IMR-90 (cell line): ENCODE results near the gene NRP1. TPM values are rescaled to one million over a fixed set of nuclear protein-coding genes. Genes with fewer than 3 reads are reported as not detected.

ENCODE experiments used
- ATAC-seq: fragments of 200-7000 bp; cut with Tn5 transposase; 2 replicates; pipeline ENCODE4 v1.9.1; 2020; ENCODE audit warnings: low read depth, mild to moderate bottlenecking, moderate library complexity
- BruUV-seq: library from RNA; stranded (reverse); fragments of 400-500 nt; replicated peaks from 2 replicates; lab custom pipeline; 2021; lab: Mats Ljungman, UMichigan
- CTCF ChIA-PET: fragments of 300-600 bp; formaldehyde crosslinking; extraction: SDS; loops from one replicate; lab custom pipeline; 2021; ENCODE audit warnings: antibody characterized with exemption; lab: Yijun Ruan, JAX
- POLR2A ChIA-PET: fragments of 300-600 bp; sonication (Branson Sonifier 250); formaldehyde crosslinking; loops from one replicate; lab custom pipeline; 2022; ENCODE audit warnings: antibody characterized with exemption; ENCODE audit not compliant: unreplicated experiment; lab: Charles Lee
- DNase-seq: peaks from one replicate; pipeline ENCODE4 v3.0.0; 2013
- H2AFZ ChIP-seq: replicated peaks from 2 replicates; pipeline ENCODE3; 2013; ENCODE audit warnings: low read length, mild to moderate bottlenecking; ENCODE audit not compliant: poor library complexity
- H2AK5ac ChIP-seq: 2 replicates; pipeline ENCODE4 v1.6.1; 2013; ENCODE audit warnings: low read depth, low read length, inconsistent platforms
- H2AK9ac ChIP-seq: replicated peaks from 2 replicates; pipeline ENCODE3; 2013; ENCODE audit warnings: mild to moderate bottlenecking, low read depth, low read length, moderate library complexity; ENCODE audit not compliant: poor library complexity
- H2BK120ac ChIP-seq: 2 replicates; pipeline ENCODE4 v1.6.1; 2013; ENCODE audit warnings: low read depth, low read length, inconsistent platforms
- H2BK15ac ChIP-seq: 3 replicates; pipeline ENCODE4 v1.6.1; 2013; ENCODE audit warnings: low read depth, low read length, inconsistent platforms
- H2BK20ac ChIP-seq: 2 replicates; pipeline ENCODE4 v1.6.1; 2013; ENCODE audit warnings: low read depth, mild to moderate bottlenecking, inconsistent platforms, low read length, moderate library complexity
- H2BK5ac ChIP-seq: 2 replicates; pipeline ENCODE4 v1.6.1; 2013; ENCODE audit warnings: mild to moderate bottlenecking, low read depth, low read length, inconsistent platforms; ENCODE audit not compliant: poor library complexity, severe bottlenecking
- H3K14ac ChIP-seq: replicated peaks from 2 replicates; pipeline ENCODE4 v1.6.1; 2013; ENCODE audit warnings: low read depth, low read length, inconsistent platforms
- H3K18ac ChIP-seq: 2 replicates; pipeline ENCODE4 v1.6.1; 2013; ENCODE audit warnings: low read depth, low read length, control low read depth
- H3K23ac ChIP-seq: 2 replicates; pipeline ENCODE4 v1.6.1; 2013; ENCODE audit warnings: low read depth, low read length, inconsistent platforms
- H3K27ac ChIP-seq: 2 replicates; pipeline ENCODE4 v1.5.1; 2013; ENCODE audit warnings: mild to moderate bottlenecking, control low read depth, low read length; ENCODE audit not compliant: insufficient read depth
- H3K27me3 ChIP-seq: 2 replicates; pipeline ENCODE4 v1.6.1; 2013; ENCODE audit warnings: low read length; ENCODE audit not compliant: control insufficient read depth, insufficient read depth
- H3K36me3 ChIP-seq: 2 replicates; pipeline ENCODE4 v1.6.1; 2013; ENCODE audit warnings: low read length, mixed read lengths; ENCODE audit not compliant: control insufficient read depth, insufficient read depth
- H3K4ac ChIP-seq: 2 replicates; pipeline ENCODE4 v1.6.1; 2013; ENCODE audit warnings: low read depth, low read length, inconsistent platforms
- H3K4me1 ChIP-seq: 2 replicates; pipeline ENCODE4 v1.6.1; 2013; ENCODE audit warnings: low read length, mixed read lengths; ENCODE audit not compliant: control insufficient read depth, insufficient read depth
- H3K4me2 ChIP-seq: 2 replicates; pipeline ENCODE4 v1.6.1; 2013; ENCODE audit warnings: low read depth, mild to moderate bottlenecking, control low read depth, low read length, moderate library complexity
- H3K4me3 ChIP-seq: 2 replicates; pipeline ENCODE4 v1.5.1; 2013; ENCODE audit warnings: low read depth, mild to moderate bottlenecking, control low read depth, low read length, moderate library complexity; ENCODE audit not compliant: insufficient read depth
- H3K56ac ChIP-seq: 2 replicates; pipeline ENCODE4 v1.6.1; 2013; ENCODE audit warnings: low read length, inconsistent platforms; ENCODE audit not compliant: insufficient read depth; ENCODE audit errors: extremely low read depth
- H3K79me1 ChIP-seq, 2 experiments: 2 replicates each; pipeline ENCODE4 v1.6.1; 2013; ENCODE audit warnings: low read length in 2 of 2, inconsistent platforms in 1 of 2, low read depth in 1 of 2
- H3K9ac ChIP-seq: 2 replicates; pipeline ENCODE4 v1.6.1; 2013; ENCODE audit warnings: low read depth, low read length, control low read depth
- H3K9me1 ChIP-seq: 2 replicates; pipeline ENCODE4 v1.6.1; 2013; ENCODE audit warnings: low read length, inconsistent platforms; ENCODE audit not compliant: insufficient read depth
- H3K9me3 ChIP-seq: 2 replicates; pipeline ENCODE4 v1.6.1; 2013; ENCODE audit warnings: low read length; ENCODE audit not compliant: control insufficient read depth, insufficient read depth
- H4K20me1 ChIP-seq: 2 replicates; pipeline ENCODE4 v1.6.1; 2013; ENCODE audit warnings: low read length, inconsistent platforms; ENCODE audit not compliant: insufficient read depth
- H4K5ac ChIP-seq: 2 replicates; pipeline ENCODE4 v1.6.1; 2013; ENCODE audit warnings: mild to moderate bottlenecking, low read depth, low read length, control low read depth
- H4K8ac ChIP-seq, 2 experiments: 2 replicates each; pipeline ENCODE4 v1.6.1; 2013; ENCODE audit warnings: low read depth in 2 of 2, low read length in 2 of 2, control low read depth in 1 of 2, inconsistent platforms in 1 of 2
- H4K91ac ChIP-seq: 2 replicates; pipeline ENCODE4 v1.6.1; 2013; ENCODE audit warnings: low read depth, low read length, inconsistent platforms; ENCODE audit not compliant: insufficient read depth
- BHLHE40 ChIP-seq: fragments of 150-350 bp; IDR thresholded peaks from 2 replicates; pipeline ENCODE4 v1.6.1; 2016; ENCODE audit warnings: mild to moderate bottlenecking, low read depth, low read length
- CEBPB ChIP-seq: IDR thresholded peaks from 2 replicates; pipeline ENCODE4 v1.6.1; 2012; ENCODE audit warnings: low read depth, low read length, improper control_type of control experiment
- CTCF ChIP-seq: conservative IDR thresholded peaks from 2 replicates; pipeline ENCODE4 v1.5.1; 2012; ENCODE audit warnings: mild to moderate bottlenecking, low read depth, low read length, improper control_type of control experiment
- FOS ChIP-seq: fragments of 150-350 bp; IDR thresholded peaks from 2 replicates; pipeline ENCODE4 v1.6.1; 2016; ENCODE audit warnings: low read depth, low read length
- MAFK ChIP-seq: IDR thresholded peaks from 2 replicates; pipeline ENCODE4 v1.6.1; 2012; ENCODE audit warnings: low read depth, low read length, improper control_type of control experiment
- MAZ ChIP-seq: IDR thresholded peaks from 2 replicates; pipeline ENCODE4 v1.6.1; 2012; ENCODE audit warnings: low read depth, mild to moderate bottlenecking, low read length, improper control_type of control experiment, moderate library complexity, borderline replicate concordance
- POLR2A ChIP-seq: IDR thresholded peaks from 2 replicates; pipeline ENCODE4 v1.6.1; 2012; ENCODE audit warnings: mild to moderate bottlenecking, low read depth, low read length
- WGBS, 2 experiments: methylation state at CpG; one replicate each; pipeline versions ENCODE4 v1.1.5 to v1.1.7; 2013; ENCODE audit warnings: missing lambda C conversion rate in 2 of 2; ENCODE audit not compliant: insufficient read length in 1 of 2; ENCODE audit errors: extremely low coverage in 2 of 2; 5-methylcytosine and 5-hydroxymethylcytosine counted together
- dilution Hi-C: fragments of 300-500 bp; cut with HindIII; formaldehyde crosslinking; loops from one replicate; pipeline ENCODE4 v1.14.3; 2018; ENCODE audit warnings: low sequenced_read_pairs; ENCODE audit not compliant: unreplicated experiment
- in situ Hi-C: fragments of 300-500 bp; cut with MboI; formaldehyde crosslinking; loops from 3 replicates; pipeline ENCODE4 v1.14.3; 2019; ENCODE audit warnings: low sequenced_read_pairs, inconsistent platforms, mixed read lengths
- intact Hi-C: fragments of 100-400 bp; cut with micrococcal nuclease; formaldehyde crosslinking; loops from 2 replicates; pipeline ENCODE4 v1.10.0; 2022
- polyA plus RNA-seq, 3 experiments: library from polyadenylated mRNA; depleted of rRNA; stranded (reverse); fragments of >200 nt; gene quantifications; 2 replicates each; pipeline ENCODE4 v1.2.3, GENCODE V29; 2012; ENCODE audit warnings: low replicate concordance in 1 of 3
- total RNA-seq: library from RNA; depleted of rRNA; stranded (reverse); fragments of >200 nt; gene quantifications from 2 replicates; pipeline ENCODE4 v1.2.3, GENCODE V29; 2012

The NRP1 gene
- total and polyA plus RNA-seq, 2 of the 4 experiments (the other 2 are of a cell fraction) = 108 to 227 TPM

- Histone ChIP-seq H2AK5ac (peak overlapping the region; percentile 96), H3K23ac (0 out of 2 replicates have a peak overlapping the region, but pooled peaks have one; percentile 16), H3K18ac (peak overlapping the region; percentile 78), H3K9ac (peak overlapping the region; percentile 24; the same call in 1 of the 2 replicates), H4K5ac (peak overlapping the region; percentile 74), H3K4me1 (peaks cover 12% of the 10 kb centered on the region), H3K4ac (peak overlapping the region; percentile 83), H3K56ac (0 out of 2 replicates have a peak overlapping the region, but pooled peaks have one; percentile 33), H3K4me2 (peak overlapping the region; percentile 40), H2BK5ac (peak overlapping the region; percentile 73), H4K91ac (peak overlapping the region; percentile 79), H3K27me3 (no peaks in the 10 kb centered on the region), H2AK9ac (peak overlapping the region; percentile 74), H4K20me1 (no peaks in the 10 kb centered on the region), H3K36me3 (no peaks in the 10 kb centered on the region), H2AFZ (peak overlapping the region; percentile 66), H3K79me1 (no peaks in the 10 kb centered on the region), H3K27ac (peak overlapping the region; percentile 53), H4K8ac (peak overlapping the region; percentile 37 to 90), H3K9me3 (no peaks in the 10 kb centered on the region; the same call in 1 of the 2 replicates), H2BK15ac (peak overlapping the region; percentile 81), H3K14ac (peak overlapping the region; percentile 36; the same call in 1 of the 2 replicates), H3K4me3 (no peak overlapping the region), H2BK20ac (peak overlapping the region; percentile 83), H3K9me1 (peaks cover 8% of the 10 kb centered on the region), H2BK120ac (peak overlapping the region; percentile 87)
- peak; percentile 90 for ATAC-seq
- POLR2A ChIA-PET = no interaction called here
- DNase-seq = peak; percentile 93
- WGBS, 2 experiments = 0% methylated on average over 2 of the region's 5 CpGs; no CpG with 5 or more reads in 1 of the 2 experiments
- CTCF ChIA-PET = interaction anchor here (0.5 to 0.7 kb wide), 3 partner anchors 14 to 1828 kb away, joined by 3 to 5 read pairs (median 3); no protein-coding TSS in a partner anchor
- intact Hi-C loops = no loop called here
- dilution Hi-C loops = no loop called here
- in situ Hi-C loops = no loop called here
- TF ChIP-seq MAFK (no peak; the same call in 1 of the 2 replicates), POLR2A (no peak), MAZ (0 out of 2 replicates have a peak, but pooled peaks have one; percentile 27), CEBPB (peak; percentile 40; the same call in 1 of the 2 replicates), CTCF (no peak), BHLHE40 (peak; percentile 88), FOS (peak; percentile 96)
- BruUV-seq = no TSS peak
Measured at GRCh38 chr10:33143160-33143728, 191.2 kb downstream of the NRP1 start.
